Activated B cell treated with CpG ODN at 0.5 μM for 24 hours (primary cell): ENCODE measurements around the gene MSMO1. TPM values are rescaled to one million over a fixed set of nuclear protein-coding genes. Genes with fewer than 3 reads are reported as not detected.
"Not testable (repeated sequence)": the region's sequence is repeated elsewhere in the genome, so short reads cannot be mapped to it uniquely, and the experiment has no call there.

Source experiments
- ATAC-seq: fragments of 200-7000 bp; cut with Tn5 transposase; one replicate; pipeline ENCODE4 v1.10.0; 2021; ENCODE audit warnings: low read depth, mild to moderate bottlenecking, moderate library complexity
- CTCF ChIA-PET: fragments of 350-600 bp; sonication (Branson Sonifier 250); formaldehyde crosslinking; loops from one replicate; lab custom pipeline; 2021; ENCODE audit warnings: antibody characterized with exemption; lab: Charles Lee
- POLR2A ChIA-PET: fragments of 350-600 bp; sonication (Branson Sonifier 250); formaldehyde crosslinking; loops from one replicate; lab custom pipeline; 2021; ENCODE audit warnings: antibody characterized with exemption; lab: Charles Lee
- DNase-seq: peaks from one replicate; pipeline ENCODE4 v3.0.0; 2022
- H3K27ac Mint-ChIP-seq: one replicate; pipeline ENCODE4 v1.8.0; 2020; ENCODE audit warnings: mixed read lengths
- H3K27me3 Mint-ChIP-seq: one replicate; pipeline ENCODE4 v1.8.0; 2021; ENCODE audit warnings: mixed read lengths
- H3K36me3 Mint-ChIP-seq: one replicate; pipeline ENCODE4 v1.8.0; 2021; ENCODE audit warnings: low read depth, mixed read lengths
- H3K4me1 Mint-ChIP-seq: one replicate; pipeline ENCODE4 v1.8.0; 2021; ENCODE audit warnings: mixed read lengths
- H3K4me3 Mint-ChIP-seq: one replicate; pipeline ENCODE4 v1.8.0; 2020; ENCODE audit warnings: mild to moderate bottlenecking, mixed read lengths
- H3K9me3 Mint-ChIP-seq: one replicate; pipeline ENCODE4 v1.8.0; 2020; ENCODE audit warnings: mixed read lengths
- intact Hi-C: fragments of 100-400 bp; cut with micrococcal nuclease; formaldehyde crosslinking; loops from one replicate; pipeline ENCODE4 v1.15.1; 2024
- total RNA-seq: library from RNA; stranded (reverse); gene quantifications from 2 replicates; pipeline ENCODE4 v1.2.3, GENCODE V29; 2022
- TF ChIP-seq, protein P1 (sequence below): fragments of 200-600 bp; IDR thresholded peaks from one replicate; pipeline ENCODE4 v1.8.0; 2022; ENCODE audit warnings: antibody characterized with exemption, mild to moderate bottlenecking

The MSMO1 gene
- total RNA-seq, 1 donor from 2014 or later = 87.9 TPM

DNA sequence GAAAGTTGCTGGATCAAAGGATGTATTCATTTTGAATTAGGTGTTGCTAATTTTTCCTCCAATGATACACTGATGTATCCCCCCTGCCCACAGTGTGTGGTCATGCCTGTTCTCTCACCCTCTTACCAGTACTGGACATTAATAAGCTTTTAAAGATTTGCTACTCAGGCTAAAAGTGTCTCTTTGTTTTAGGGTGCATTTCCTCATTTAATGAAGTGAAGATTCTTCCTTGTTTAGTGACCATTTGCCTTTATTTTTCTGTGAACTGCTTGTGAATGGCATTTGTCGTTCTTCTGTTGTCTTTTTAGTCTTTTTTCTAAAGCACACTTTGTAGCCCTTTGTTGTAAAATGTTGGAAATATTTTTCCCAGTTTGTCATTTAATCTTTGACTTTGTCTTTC lies 5.0 kb downstream of the MSMO1 start:
- H3K4me3 Mint-ChIP-seq = no peak overlapping the region
- no peak for ATAC-seq

DNA sequence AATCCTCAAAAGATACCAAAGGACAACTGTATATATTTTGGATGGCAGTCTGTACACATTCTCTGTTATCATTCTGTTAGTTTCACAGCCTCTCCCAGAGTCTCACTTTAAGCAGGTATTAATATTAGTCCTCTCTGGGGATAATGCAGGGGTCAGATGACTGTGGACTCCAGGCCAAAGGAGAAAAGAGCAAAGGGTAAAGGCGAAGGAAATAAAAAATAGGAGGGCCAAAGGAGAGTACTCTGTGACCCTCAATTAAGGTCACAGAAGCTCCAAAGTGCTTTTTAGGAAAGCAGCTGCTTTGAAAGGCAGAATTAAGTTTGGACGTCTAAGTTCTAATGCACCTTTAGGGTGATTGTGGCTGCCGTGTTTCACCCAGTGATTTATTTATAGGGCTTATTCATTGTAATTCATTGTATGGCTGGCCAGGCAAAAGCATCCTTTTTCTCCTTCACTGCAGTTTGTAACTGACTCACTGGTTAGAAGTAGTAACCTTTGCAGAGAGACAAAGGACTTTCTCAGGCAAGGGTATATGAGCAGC lies 7.8 kb downstream of the MSMO1 start:
- Mint-ChIP-seq H3K4me1 (peaks cover 26% of the 10 kb centered on the region), H3K27me3 (no peaks in the 10 kb centered on the region), H3K4me3 (no peak overlapping the region), H3K9me3 (no peaks in the 10 kb centered on the region), H3K27ac (no peak overlapping the region), H3K36me3 (peaks cover 75% of the 10 kb centered on the region)
- ChIA-PET POLR2A (no interaction called here), CTCF (no interaction called here)
- intact Hi-C loops = no loop called here
- no peak for DNase-seq
- no peak for ATAC-seq
- TF ChIP-seq, protein P1, sequence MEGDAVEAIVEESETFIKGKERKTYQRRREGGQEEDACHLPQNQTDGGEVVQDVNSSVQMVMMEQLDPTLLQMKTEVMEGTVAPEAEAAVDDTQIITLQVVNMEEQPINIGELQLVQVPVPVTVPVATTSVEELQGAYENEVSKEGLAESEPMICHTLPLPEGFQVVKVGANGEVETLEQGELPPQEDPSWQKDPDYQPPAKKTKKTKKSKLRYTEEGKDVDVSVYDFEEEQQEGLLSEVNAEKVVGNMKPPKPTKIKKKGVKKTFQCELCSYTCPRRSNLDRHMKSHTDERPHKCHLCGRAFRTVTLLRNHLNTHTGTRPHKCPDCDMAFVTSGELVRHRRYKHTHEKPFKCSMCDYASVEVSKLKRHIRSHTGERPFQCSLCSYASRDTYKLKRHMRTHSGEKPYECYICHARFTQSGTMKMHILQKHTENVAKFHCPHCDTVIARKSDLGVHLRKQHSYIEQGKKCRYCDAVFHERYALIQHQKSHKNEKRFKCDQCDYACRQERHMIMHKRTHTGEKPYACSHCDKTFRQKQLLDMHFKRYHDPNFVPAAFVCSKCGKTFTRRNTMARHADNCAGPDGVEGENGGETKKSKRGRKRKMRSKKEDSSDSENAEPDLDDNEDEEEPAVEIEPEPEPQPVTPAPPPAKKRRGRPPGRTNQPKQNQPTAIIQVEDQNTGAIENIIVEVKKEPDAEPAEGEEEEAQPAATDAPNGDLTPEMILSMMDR = no peak

More for the DNA sequence above, 5.0 kb downstream of the MSMO1 start:
- no peaks in the 10 kb centered on the region for H3K27me3 Mint-ChIP-seq
- CTCF ChIA-PET = no interaction called here
- TF ChIP-seq, protein P1 = no peak
- POLR2A ChIA-PET = no interaction called here
- H3K9me3 Mint-ChIP-seq = no peaks in the 10 kb centered on the region
- intact Hi-C loops = no loop called here
- peaks cover 32% of the 10 kb centered on the region for H3K4me1 Mint-ChIP-seq
- peaks cover 61% of the 10 kb centered on the region for H3K36me3 Mint-ChIP-seq
- no peak overlapping the region for H3K27ac Mint-ChIP-seq
- DNase-seq = no peak

DNA sequence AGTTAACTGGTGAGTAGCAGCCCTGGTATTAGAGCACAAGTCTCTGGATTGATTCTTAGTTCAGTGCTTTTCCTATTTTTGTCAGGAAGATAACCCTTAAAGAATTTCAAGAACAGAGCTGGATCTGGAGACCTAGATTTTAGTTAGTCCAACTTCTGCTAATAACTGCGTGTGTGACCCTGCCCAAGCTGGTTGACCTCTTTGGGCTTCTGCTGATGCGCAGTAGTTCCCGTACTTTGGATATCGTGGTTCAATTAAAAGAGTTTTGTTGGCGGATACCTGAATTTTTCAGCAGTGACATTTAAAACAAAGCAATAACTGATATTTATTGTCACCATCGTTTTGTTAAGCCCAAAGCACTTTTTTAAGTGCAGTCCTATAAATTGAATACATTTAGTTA lies 9.3 kb downstream of the MSMO1 start:
- no peaks in the 10 kb centered on the region for H3K27me3 Mint-ChIP-seq
- intact Hi-C loops = no loop called here
- ChIA-PET POLR2A (no interaction called here), CTCF (no interaction called here)
- H3K9me3 Mint-ChIP-seq = no peaks in the 10 kb centered on the region
- H3K4me3 Mint-ChIP-seq = no peak overlapping the region
- ATAC-seq = no peak
- peaks cover 74% of the 10 kb centered on the region for H3K36me3 Mint-ChIP-seq
- no peak for DNase-seq
- H3K27ac Mint-ChIP-seq = no peak overlapping the region
- TF ChIP-seq, protein P1 = no peak
- H3K4me1 Mint-ChIP-seq = peaks cover 13% of the 10 kb centered on the region

DNA sequence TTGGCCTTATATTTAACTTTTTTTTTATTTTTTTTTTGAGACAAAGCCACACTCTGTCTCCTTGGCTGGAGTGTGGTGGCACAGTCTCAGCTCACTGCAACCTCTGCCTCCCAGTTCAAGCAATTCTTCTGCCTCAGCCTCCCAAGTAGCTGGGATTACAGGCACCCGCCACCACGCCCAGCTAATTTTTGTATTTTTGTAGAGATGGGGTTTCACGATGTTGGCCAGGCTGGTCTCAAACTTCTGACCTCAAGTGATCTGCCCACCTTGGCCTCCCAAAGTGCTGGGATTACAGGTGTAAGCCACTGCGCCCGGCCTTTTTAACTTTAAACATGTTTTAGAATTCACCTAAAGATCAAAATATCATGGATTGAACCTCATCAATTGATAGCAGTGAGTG lies 14.9 kb downstream of the MSMO1 start:
- not testable (repeated sequence) for H3K4me1 Mint-ChIP-seq, ATAC-seq, H3K4me3 Mint-ChIP-seq, DNase-seq, H3K9me3 Mint-ChIP-seq, H3K27me3 Mint-ChIP-seq, H3K27ac Mint-ChIP-seq
- peaks cover 45% of the 10 kb centered on the region for H3K36me3 Mint-ChIP-seq
- intact Hi-C loops = loop anchor here (5.0 kb wide), 1 partner anchor 120 kb away; no protein-coding TSS in a partner anchor
- CTCF ChIA-PET = interaction anchor here (1.1 to 2.3 kb wide), 3 partner anchors 12 to 230 kb away, joined by 3 to 13 read pairs (median 3); partner anchors contain the start of gene TMEM192
- POLR2A ChIA-PET = interaction anchor here (0.7 to 1.5 kb wide), 2 partner anchors 15 to 26 kb away, joined by 4 to 5 read pairs; partner anchors contain the start of gene MSMO1

DNA sequence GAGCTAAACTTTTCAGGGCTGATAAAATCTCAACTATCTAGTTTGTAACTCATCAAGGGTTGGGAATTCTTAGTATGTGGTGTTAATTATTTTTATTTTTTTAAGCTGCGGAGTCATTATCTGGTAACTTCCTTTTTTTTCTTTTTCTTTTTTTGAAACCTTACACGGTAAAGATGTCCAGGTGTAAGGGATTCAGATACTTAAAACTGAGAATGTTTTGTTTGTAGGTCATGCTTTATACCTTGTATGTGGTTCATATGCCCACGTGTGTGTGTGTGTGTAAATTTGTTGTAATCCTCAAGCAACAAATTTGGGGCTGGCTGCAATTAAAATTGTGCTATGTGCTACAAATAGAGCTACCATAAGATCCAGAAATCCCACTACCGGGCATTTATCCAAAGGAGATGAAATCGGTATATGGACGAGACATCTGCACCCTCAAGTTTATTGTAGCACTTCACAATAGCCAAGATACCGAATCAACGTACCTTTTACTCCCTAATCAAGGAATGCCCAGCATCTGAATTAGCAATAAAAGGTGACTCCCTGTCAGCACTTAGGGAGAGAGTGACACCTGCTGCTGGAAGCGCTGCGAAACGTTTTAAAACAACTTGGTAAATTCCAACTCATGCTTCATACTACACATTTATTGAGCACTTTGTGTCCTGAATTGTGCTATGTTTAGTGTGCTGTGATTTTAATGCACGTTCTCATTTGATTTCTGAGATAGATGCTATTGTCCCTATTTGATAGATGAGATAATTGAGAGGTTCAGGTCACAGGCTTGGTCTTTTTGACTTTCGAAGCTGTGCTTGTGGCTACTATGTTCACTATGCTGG lies 16.1 kb downstream of the MSMO1 start:
- H3K27me3 Mint-ChIP-seq = no peaks in the 10 kb centered on the region
- TF ChIP-seq, protein P1 = no peak
- POLR2A ChIA-PET = interaction anchor here (1.5 kb wide), 1 partner anchor 27 kb away, joined by 5 read pairs; no protein-coding TSS in a partner anchor
- no peak for ATAC-seq
- CTCF ChIA-PET = interaction anchor here (1.1 to 4.5 kb wide), 4 partner anchors 13 to 231 kb away, joined by 3 to 38 read pairs (median 8); partner anchors contain the start of gene TMEM192
- peaks cover 39% of the 10 kb centered on the region for H3K36me3 Mint-ChIP-seq
- no peak overlapping the region for H3K27ac Mint-ChIP-seq
- no peaks in the 10 kb centered on the region for H3K9me3 Mint-ChIP-seq
- intact Hi-C loops = loop anchor here (1.0 to 5.0 kb wide), 3 partner anchors 119 to 231 kb away; partner anchors contain the start of gene TMEM192
- H3K4me1 Mint-ChIP-seq = no peaks in the 10 kb centered on the region
- no peak overlapping the region for H3K4me3 Mint-ChIP-seq
- no peak for DNase-seq
